Cardiac fibroblast (primary cell): Measurements from ENCODE around the gene CAMTA2.
A peak's percentile ranks its signal among the peaks of the same experiment; 100 is the strongest.

ENCODE experiments used
- DNase-seq, 2 donors: peaks; one replicate each; pipeline versions ENCODE4 v3.0.0 to v3.0.0-alpha.2; 2010; ENCODE audit warnings: low read depth in 2 of 2
- H3K4me3 ChIP-seq, 2 donors: replicated peaks in 1 of 2; 1 replicate in 1 of 2; 2 replicates in 1 of 2; pipeline ENCODE4 v1.5.1; 2011; ENCODE audit warnings: low read depth in 2 of 2, low read length in 2 of 2, mild to moderate bottlenecking in 2 of 2, moderate library complexity in 1 of 2
- CTCF ChIP-seq: IDR thresholded peaks from one replicate; pipeline ENCODE4 v1.5.1; 2011; ENCODE audit warnings: low read depth, mild to moderate bottlenecking, low read length, inconsistent platforms

The CAMTA2 gene

GRCh38 chr17:4969047-4969550, 18.4 kb downstream of the CAMTA2 start:
- H3K4me3 ChIP-seq, result peak overlapping the region; percentile 68 to 71

GRCh38 chr17:4968486-4969046, 18.9 kb downstream of the CAMTA2 start:
- no peak for TF ChIP-seq CTCF
- peak overlapping the region; percentile 68 to 71 for H3K4me3 ChIP-seq
- DNase-seq, result no peak

More at GRCh38 chr17:4969047-4969550, 18.4 kb downstream of the CAMTA2 start:
- peak; percentile 90 to 95 for DNase-seq
- no peak for TF ChIP-seq CTCF

GRCh38 chr17:4967539-4968485, 19.7 kb downstream of the CAMTA2 start, which contains the start of gene SPAG7:
TSS of gene SPAG7 (minus strand) at chr17:4967817. CDS start at chr17:4967804, 13 bp downstream.
- no peak for TF ChIP-seq CTCF
- peak within 1 kb of the TSS; percentile 68 to 71 for H3K4me3 ChIP-seq
- DNase-seq, result peak; percentile 99

- peak; percentile 100 for DNase-seq
- H3K4me3 ChIP-seq, result peak overlapping the region; percentile 68 to 71
- no peak for TF ChIP-seq CTCF
Measured at GRCh38 chr17:4966844-4967538, 20.5 kb downstream of the CAMTA2 start.

GRCh38 chr17:4965311-4965986, 22.0 kb downstream of the CAMTA2 start:
- no peak for TF ChIP-seq CTCF
- H3K4me3 ChIP-seq, result no peak overlapping the region
- no peak for DNase-seq
